ENCODE measurements around the gene DENND2D. TPM values are rescaled to one million over a fixed set of nuclear protein-coding genes. Genes with fewer than 3 reads are reported as not detected.

Gene DENND2D
- polyA plus RNA-seq, 1 donor from 2014 or later = not detected

GRCh38 chr1:111192658-111193519 lies 7.6 kb downstream of the DENND2D start:
- no peak for TF ChIP-seq CTCF (IDR thresholded peaks at IDR 0.05; ENCODE audit: poor library complexity, severe bottlenecking)
- no peak for TF ChIP-seq REST (IDR thresholded peaks at IDR 0.05; ENCODE audit: borderline replicate concordance)
- TF ChIP-seq MXI1 (conservative IDR thresholded peaks at IDR 0.05; ENCODE audit: poor library complexity, severe bottlenecking) = no peak
- no peak for TF ChIP-seq SMC3 (conservative IDR thresholded peaks at IDR 0.05; ENCODE audit: poor library complexity)
- TF ChIP-seq RAD21 (conservative IDR thresholded peaks at IDR 0.05) = no peak
- no peak for TF ChIP-seq POLR2AphosphoS5 (IDR thresholded peaks at IDR 0.05)
- no peak for TF ChIP-seq TAF1 (IDR thresholded peaks at IDR 0.05; ENCODE audit: low read depth)
- TF ChIP-seq EZH2 (IDR thresholded peaks at IDR 0.05; ENCODE audit: borderline replicate concordance, insufficient read depth, low read length, poor library complexity, severe bottlenecking) = no peak
- no peak for TF ChIP-seq EP300 (conservative IDR thresholded peaks at IDR 0.05; ENCODE audit: poor library complexity, severe bottlenecking)
- Histone ChIP-seq H3K9me2 (ENCODE audit: insufficient read depth, low read length) (no peaks in the 10 kb centered on the region), H3K27ac (ENCODE audit: low read length) (no peak overlapping the region), H3K4me2 (ENCODE audit: low read length) (no peak overlapping the region), H3F3A (ENCODE audit: insufficient read depth, low read length, poor library complexity, severe bottlenecking) (no peaks in the 10 kb centered on the region), H3K36me3 (ENCODE audit: insufficient read depth, low read length) (no peaks in the 10 kb centered on the region), H3K9me3 (ENCODE audit: low read length) (no peaks in the 10 kb centered on the region), H3K27me3 (ENCODE audit: insufficient read depth, low read depth, low read length) (no peaks in the 10 kb centered on the region), H4K20me1 (ENCODE audit: insufficient read depth) (no peaks in the 10 kb centered on the region), H3K79me2 (replicated peaks; ENCODE audit: insufficient read depth, low read length) (no peaks in the 10 kb centered on the region), H2AFZ (ENCODE audit: low read depth, low read length) (no peak overlapping the region), H3K4me3 (ENCODE audit: low read length) (no peak overlapping the region), H3K9ac (ENCODE audit: low read length) (no peak overlapping the region)

GRCh38 chr1:111192074-111192473 lies 8.4 kb downstream of the DENND2D start:
- no peaks in the 10 kb centered on the region for H3K36me3 ChIP-seq (ENCODE audit: insufficient read depth, low read length)
- H3F3A ChIP-seq (ENCODE audit: insufficient read depth, low read length, poor library complexity, severe bottlenecking) = no peaks in the 10 kb centered on the region
- H3K4me3 ChIP-seq (ENCODE audit: low read length) = no peak overlapping the region
- no peaks in the 10 kb centered on the region for H3K9me2 ChIP-seq (ENCODE audit: insufficient read depth, low read length)
- H3K27me3 ChIP-seq (ENCODE audit: insufficient read depth, low read depth, low read length) = no peaks in the 10 kb centered on the region
- H3K9me3 ChIP-seq (ENCODE audit: low read length) = no peaks in the 10 kb centered on the region
- no peak overlapping the region for H3K27ac ChIP-seq (ENCODE audit: low read length)
- no peak overlapping the region for H3K9ac ChIP-seq (ENCODE audit: low read length)
- no peak for TF ChIP-seq MXI1 (conservative IDR thresholded peaks at IDR 0.05; ENCODE audit: poor library complexity, severe bottlenecking)
- no peak overlapping the region for H3K4me2 ChIP-seq (ENCODE audit: low read length)
- no peak overlapping the region for H2AFZ ChIP-seq (ENCODE audit: low read depth, low read length)
- no peaks in the 10 kb centered on the region for H3K79me2 ChIP-seq (replicated peaks; ENCODE audit: insufficient read depth, low read length)
- H4K20me1 ChIP-seq (ENCODE audit: insufficient read depth) = no peaks in the 10 kb centered on the region

Measured in neural cell (in vitro differentiated cells).